Measurements from ENCODE around the gene CCBE1. TPM values are rescaled to one million over a fixed set of nuclear protein-coding genes. Genes with fewer than 3 reads are reported as not detected.
"Not testable (repeated sequence)": the region's sequence is repeated elsewhere in the genome, so short reads cannot be mapped to it uniquely, and the experiment has no call there.

CCBE1 gene
- total RNA-seq, 2 experiments from 2014 or later = not detected

- POLR2A ChIA-PET = no interaction called here
- ATAC-seq (no peak), DNase-seq (no peak)
- Mint-ChIP-seq H3K4me3 (no peak overlapping the region), H3K27ac (no peak overlapping the region), H3K27me3 (peaks cover 4% of the 10 kb centered on the region), H3K9me3 (no peaks in the 10 kb centered on the region), H3K4me1 (ENCODE audit: low read depth) (no peaks in the 10 kb centered on the region), H3K36me3 (ENCODE audit: low read depth) (no peaks in the 10 kb centered on the region)
- intact Hi-C loops (cut with micrococcal nuclease) = no loop called here
- CTCF ChIA-PET = no interaction called here
- TF ChIP-seq CTCF (IDR thresholded peaks at IDR 0.05) = no peak
Measured at GRCh38 chr18:59518705-59519104, 178.5 kb downstream of the CCBE1 start.

- Mint-ChIP-seq H3K4me3 (no peak overlapping the region), H3K27ac (no peak overlapping the region), H3K4me1 (ENCODE audit: low read depth) (no peaks in the 10 kb centered on the region), H3K36me3 (ENCODE audit: low read depth) (no peaks in the 10 kb centered on the region), H3K27me3 (peaks cover 7% of the 10 kb centered on the region), H3K9me3 (no peaks in the 10 kb centered on the region)
- POLR2A ChIA-PET = no interaction called here
- ATAC-seq (no peak), DNase-seq (no peak)
- no peak for TF ChIP-seq CTCF (IDR thresholded peaks at IDR 0.05)
- intact Hi-C loops (cut with micrococcal nuclease) = no loop called here
- CTCF ChIA-PET = no interaction called here
Measured at GRCh38 chr18:59517446-59518165, 179.6 kb downstream of the CCBE1 start.

GRCh38 chr18:59516356-59517155 is 180.7 kb downstream of the CCBE1 start:
- ChIA-PET CTCF (no interaction called here), POLR2A (no interaction called here)
- no peaks in the 10 kb centered on the region for H3K4me1 Mint-ChIP-seq (ENCODE audit: low read depth)
- no peaks in the 10 kb centered on the region for H3K36me3 Mint-ChIP-seq (ENCODE audit: low read depth)
- no peak overlapping the region for H3K27ac Mint-ChIP-seq
- intact Hi-C loops (cut with micrococcal nuclease) = no loop called here
- no peak overlapping the region for H3K4me3 Mint-ChIP-seq
- TF ChIP-seq CTCF (IDR thresholded peaks at IDR 0.05) = no peak
- no peaks in the 10 kb centered on the region for H3K9me3 Mint-ChIP-seq
- DNase-seq = no peak
- no peak for ATAC-seq
- H3K27me3 Mint-ChIP-seq = peaks cover 8% of the 10 kb centered on the region

GRCh38 chr18:59515956-59516355 is 181.3 kb downstream of the CCBE1 start:
- ATAC-seq; H3K9me3 Mint-ChIP-seq; CTCF ChIA-PET; H3K4me1 Mint-ChIP-seq (ENCODE audit: low read depth); H3K4me3 Mint-ChIP-seq; DNase-seq; H3K27ac Mint-ChIP-seq; H3K36me3 Mint-ChIP-seq (ENCODE audit: low read depth); intact Hi-C loops (cut with micrococcal nuclease); POLR2A ChIA-PET: not testable (repeated sequence)
- H3K27me3 Mint-ChIP-seq = peaks cover 12% of the 10 kb centered on the region

- no peak for ATAC-seq
Measured at GRCh38 chr18:59515147-59515546, 182.1 kb downstream of the CCBE1 start.

More at GRCh38 chr18:59515147-59515546, 182.1 kb downstream of the CCBE1 start:
- ChIA-PET POLR2A (no interaction called here), CTCF (no interaction called here)
- H3K27me3 Mint-ChIP-seq = peaks cover 12% of the 10 kb centered on the region
- no peaks in the 10 kb centered on the region for H3K9me3 Mint-ChIP-seq
- DNase-seq = no peak
- no peaks in the 10 kb centered on the region for H3K36me3 Mint-ChIP-seq (ENCODE audit: low read depth)
- H3K4me3 Mint-ChIP-seq = no peak overlapping the region
- intact Hi-C loops (cut with micrococcal nuclease) = no loop called here
- no peaks in the 10 kb centered on the region for H3K4me1 Mint-ChIP-seq (ENCODE audit: low read depth)
- TF ChIP-seq CTCF (IDR thresholded peaks at IDR 0.05) = no peak
- no peak overlapping the region for H3K27ac Mint-ChIP-seq

Data from activated CD8-positive, alpha-beta T cell treated with anti-CD3 and anti-CD28 coated beads for 36 hours (primary cell).